ENCODE measurements around the gene RAI1.

The RAI1 gene

GRCh38 chr17:17849845-17850373, 168.7 kb downstream of the RAI1 start:
- FAIRE-seq: no peak

DNA sequence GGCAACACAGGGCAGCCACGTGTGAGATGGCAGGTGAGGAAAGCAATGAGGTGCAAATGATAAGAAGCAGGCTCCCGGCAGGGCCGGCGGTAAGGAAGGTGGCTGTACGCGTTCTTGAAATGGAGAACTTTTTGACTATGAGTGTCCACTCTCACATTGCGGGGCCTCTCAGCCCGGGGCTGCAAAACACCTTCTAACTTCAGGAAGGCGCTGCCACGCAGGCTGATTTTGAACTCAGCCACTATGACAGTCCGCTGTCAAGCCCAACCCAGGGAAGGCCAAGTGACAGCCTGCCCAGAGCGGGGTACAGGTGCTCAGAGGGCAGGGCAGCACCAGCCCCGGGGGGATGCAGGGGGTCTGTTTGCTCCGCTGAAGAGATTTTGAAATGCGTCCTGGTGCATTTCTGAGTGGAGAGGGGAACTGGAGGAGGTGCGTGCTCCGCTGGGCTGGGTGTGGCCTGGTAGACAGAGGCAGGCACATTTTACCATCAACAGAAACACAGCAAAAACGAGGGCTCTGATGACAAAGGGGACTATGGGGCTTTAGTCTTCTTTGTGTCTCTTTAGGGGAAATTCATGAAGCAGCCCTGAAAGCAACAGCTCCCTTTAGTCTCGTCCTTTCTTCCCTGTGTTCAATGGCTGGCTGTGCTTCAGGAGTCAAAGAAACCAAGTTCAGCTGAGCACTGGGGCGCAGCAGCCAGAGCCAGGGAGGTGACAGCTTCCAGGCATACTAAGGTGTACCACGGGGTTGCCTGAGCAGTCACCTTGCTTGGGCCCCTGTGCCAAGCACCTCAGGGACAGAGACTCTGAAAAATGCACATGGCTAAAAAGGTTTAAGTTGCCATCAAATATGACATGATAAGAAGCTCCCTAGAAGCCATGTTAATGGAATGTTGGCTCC, 170.1 kb downstream of the RAI1 start:
- no peak for FAIRE-seq

DNA sequence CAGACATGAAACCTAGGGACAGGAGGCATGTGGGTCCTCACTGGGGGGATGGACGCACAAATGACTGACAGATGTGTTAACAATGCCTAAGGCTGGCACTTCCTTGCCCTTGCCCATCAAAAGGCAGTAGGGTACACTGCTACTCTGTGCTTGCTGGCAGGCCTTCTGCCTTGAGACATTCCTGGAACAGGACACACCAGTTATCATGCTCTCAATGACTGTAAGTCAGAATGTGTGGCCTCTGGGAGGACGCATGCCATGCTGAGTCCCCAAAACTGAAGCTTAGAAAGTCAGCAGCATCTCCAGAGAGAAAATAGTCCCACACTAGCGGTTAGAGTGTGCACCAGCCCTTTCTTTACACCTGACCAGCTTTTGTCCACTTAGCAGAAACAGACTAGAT, 171.7 kb downstream of the RAI1 start:
- FAIRE-seq: no peak

DNA sequence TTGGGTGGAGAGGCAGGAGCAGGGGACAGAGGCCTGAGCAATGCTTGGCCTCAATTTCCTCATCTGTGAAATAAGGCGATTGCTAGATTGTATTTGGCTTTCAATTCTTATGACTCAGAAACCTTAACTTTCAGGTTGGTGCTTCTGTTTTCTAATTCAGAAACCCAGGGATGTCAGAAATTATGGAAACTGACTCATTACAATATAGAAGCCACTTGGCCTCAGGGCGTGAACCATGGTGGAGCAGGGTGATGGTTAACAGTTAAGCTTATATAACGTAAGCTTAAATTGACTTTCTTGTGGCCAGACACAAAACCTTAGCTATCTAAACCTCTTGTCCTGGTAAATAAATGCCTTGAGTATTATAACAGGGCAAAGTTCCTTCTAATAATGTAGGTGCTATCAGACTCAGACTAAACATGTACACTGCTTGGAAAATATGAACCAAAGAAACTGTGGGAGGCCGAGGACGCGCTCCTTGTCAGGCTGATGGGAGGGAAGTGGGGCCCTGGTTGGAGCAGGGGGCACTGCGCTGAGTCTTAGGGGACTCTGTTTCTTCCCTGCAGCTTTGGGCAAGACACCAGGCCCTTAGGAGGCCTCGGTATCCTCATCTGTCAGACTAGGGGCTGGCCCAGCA, 172.7 kb downstream of the RAI1 start:
- no peak for FAIRE-seq

DNA sequence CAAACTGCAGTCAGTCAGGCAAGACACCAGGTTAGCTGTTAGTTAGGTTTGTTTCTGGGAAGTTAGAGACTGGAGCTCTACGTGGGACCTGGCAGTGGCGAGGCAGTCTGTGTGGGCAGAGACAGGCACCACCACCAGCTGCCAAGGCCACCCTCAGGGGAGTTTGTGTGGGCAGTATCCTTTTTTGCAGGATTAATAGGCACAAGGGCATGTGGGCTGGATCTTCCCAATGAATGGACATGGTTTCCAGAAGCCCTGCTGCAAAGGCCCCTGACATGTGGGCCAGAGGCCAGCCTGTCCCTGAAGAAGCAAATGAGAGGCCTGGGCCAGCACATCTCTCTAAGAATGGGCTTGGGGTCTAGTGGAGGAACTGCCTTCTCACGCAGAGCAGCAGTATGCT, 174.7 kb downstream of the RAI1 start:
- FAIRE-seq: no peak

GRCh38 chr17:17856386-17856785, 175.1 kb downstream of the RAI1 start:
- no peak for FAIRE-seq

GRCh38 chr17:17857496-17857895, 176.2 kb downstream of the RAI1 start:
- FAIRE-seq: no peak

DNA sequence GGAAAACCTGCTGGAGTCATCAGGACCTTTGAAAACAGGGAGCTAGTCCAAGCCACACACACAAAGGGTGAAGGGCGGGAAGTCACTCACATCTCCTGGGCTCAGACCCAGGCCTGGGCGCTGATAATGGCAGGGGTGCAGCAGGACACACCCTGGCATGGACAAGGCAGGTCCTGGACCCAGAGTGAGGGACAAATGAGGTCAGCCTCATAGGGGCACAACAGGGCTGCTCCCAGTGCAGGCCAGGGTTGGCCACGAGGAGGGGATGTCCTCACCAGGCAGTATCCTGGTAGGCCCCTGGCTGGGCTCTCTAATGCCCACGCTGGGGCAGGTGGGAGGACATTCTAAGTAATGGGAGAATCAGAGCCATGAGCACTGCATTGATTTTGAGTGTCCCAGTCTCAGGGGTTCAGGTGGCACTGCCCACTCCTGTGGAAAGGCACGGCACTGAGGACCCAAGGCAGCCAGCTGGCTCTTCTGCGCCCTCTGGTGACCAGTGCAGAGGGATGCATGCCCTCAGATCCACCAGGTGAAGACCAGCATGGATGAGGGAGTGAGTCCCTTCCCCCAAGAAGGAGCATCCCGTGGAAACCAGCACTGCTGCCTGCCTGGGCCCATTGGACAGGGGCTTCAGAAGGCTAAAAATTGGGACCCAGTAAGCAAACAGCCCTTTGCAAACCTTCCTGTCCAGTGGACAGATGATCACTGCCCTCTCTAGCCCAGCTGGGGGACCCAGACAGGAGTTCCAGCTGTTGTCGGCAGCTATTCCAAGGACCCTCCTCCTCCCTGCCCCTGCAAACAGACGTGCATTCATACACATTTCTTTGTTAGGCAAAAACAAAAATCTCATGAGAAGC, 178.9 kb downstream of the RAI1 start:
- FAIRE-seq: no peak

GRCh38 chr17:17860766-17861107, 179.5 kb downstream of the RAI1 start:
- FAIRE-seq: no peak

Data from TTC549 (cell line).